ENCODE data around the gene CEP104. TPM values are rescaled to one million over a fixed set of nuclear protein-coding genes. Genes with fewer than 3 reads are reported as not detected.

CEP104 gene
- total RNA-seq, 8 experiments from 2014 or later = 12.2 to 26.5 (median 19.8) TPM

DNA sequence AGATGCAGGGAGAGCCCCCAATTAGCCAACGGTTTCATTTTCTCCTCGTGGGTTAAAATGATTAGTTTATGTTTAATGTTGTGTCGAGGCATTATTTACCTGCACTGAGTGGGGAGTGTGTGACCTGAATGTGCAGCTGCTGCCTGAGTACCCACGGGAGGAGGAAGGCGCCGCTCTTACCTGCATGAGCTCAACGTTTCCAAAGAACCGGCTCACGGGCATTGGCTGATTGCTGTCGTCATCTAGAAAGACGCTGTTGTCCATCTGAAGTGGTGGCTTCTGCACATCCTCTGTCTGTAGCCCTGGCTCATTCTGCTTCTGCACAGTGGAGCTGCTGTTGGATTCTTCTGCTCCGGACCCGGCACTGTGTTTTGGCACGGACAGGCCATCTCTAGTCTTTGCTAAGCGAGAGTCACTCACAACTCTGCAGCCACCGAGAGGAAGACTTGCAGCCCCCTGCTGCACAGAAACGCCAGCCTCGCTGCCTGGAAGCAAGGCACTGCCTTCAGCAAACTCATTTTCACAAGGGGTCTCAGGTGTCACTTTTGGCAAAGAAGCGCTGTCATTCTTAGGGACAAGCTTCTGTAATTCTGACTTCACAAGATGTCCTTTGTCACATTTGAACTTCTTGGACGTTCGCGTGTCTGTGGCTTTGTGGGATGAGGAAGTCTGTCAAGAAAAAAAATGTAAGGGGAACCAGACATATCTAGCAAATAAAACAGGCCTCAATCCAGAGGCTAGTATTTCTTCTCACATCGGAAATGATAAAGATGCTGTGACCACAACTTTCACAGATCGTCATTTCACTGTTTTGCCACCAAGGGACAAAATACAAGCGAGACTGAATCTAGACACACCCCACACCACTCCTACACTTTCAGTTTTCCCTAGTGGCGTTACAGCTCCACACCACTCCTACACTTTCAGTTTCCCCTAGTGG lies 33.6 kb upstream of the CEP104 start:
- WGBS, 10 experiments = 73 to 97% (median 86%) methylated on average over 1 to 24 of the region's 26 CpGs
- Histone ChIP-seq H3K27ac (no peak overlapping the region), H3K4me3 (no peak overlapping the region), H3K4me1 (replicated peaks in 1 of 2) (no peaks in the 10 kb centered on the region)
- ATAC-seq (replicated peaks in 6 of 8) = peak in 1 of 8 experiments; percentile 37
- in situ Hi-C loops (cut with MboI; ENCODE audit: low pct_unique_long_range_greater_than_20kb in 2 of 9, low sequenced_read_pairs in 9 of 9, unreplicated experiment in 9 of 9) = no loop called here

GRCh38 chr1:3889936-3890335 lies 32.9 kb upstream of the CEP104 start:
- H3K4me3 ChIP-seq = no peak overlapping the region
- no peak overlapping the region for H3K27ac ChIP-seq
- ATAC-seq (replicated peaks in 6 of 8) = peak in 1 of 8 experiments; percentile 31
- WGBS, 10 experiments = 60 to 100% (median 94%) methylated on average over 1 to 12 of the region's 14 CpGs; no CpG with 5 or more reads in 1 of the 10 experiments
- no peaks in the 10 kb centered on the region for H3K4me1 ChIP-seq (replicated peaks in 1 of 2)
- in situ Hi-C loops (cut with MboI; ENCODE audit: low pct_unique_long_range_greater_than_20kb in 2 of 9, low sequenced_read_pairs in 9 of 9, unreplicated experiment in 9 of 9) = no loop called here

DNA sequence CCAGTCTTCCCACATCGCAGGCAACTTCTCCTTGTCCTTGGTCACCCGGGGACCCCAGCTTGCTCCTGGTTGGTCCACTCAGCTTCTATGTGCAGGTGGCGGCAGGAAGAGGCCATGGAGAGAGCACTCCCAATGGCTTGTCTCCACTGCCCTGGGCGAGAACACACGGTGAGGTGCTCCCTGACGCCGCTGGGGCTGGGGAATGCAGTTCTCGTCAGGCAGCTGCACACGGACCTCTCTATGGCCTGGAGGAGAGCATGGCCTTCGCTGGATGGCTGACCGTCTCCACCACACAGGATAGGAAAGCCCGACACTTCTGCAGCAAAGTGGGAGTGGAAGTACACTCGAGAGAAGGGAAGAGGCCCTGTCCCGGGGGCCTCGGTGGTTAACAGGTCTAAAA lies 31.3 kb upstream of the CEP104 start:
- H3K4me3 ChIP-seq = no peak overlapping the region
- WGBS, 10 experiments = 80 to 100% (median 94%) methylated on average over 1 to 9 of the region's 15 CpGs; no CpG with 5 or more reads in 2 of the 10 experiments
- in situ Hi-C loops (cut with MboI; ENCODE audit: low pct_unique_long_range_greater_than_20kb in 2 of 9, low sequenced_read_pairs in 9 of 9, unreplicated experiment in 9 of 9) = no loop called here
- peak in 4 of 8 experiments; percentile 12 to 26 (median 20) for ATAC-seq (replicated peaks in 6 of 8)
- H3K4me1 ChIP-seq (replicated peaks in 1 of 2) = no peaks in the 10 kb centered on the region
- no peak overlapping the region for H3K27ac ChIP-seq

DNA sequence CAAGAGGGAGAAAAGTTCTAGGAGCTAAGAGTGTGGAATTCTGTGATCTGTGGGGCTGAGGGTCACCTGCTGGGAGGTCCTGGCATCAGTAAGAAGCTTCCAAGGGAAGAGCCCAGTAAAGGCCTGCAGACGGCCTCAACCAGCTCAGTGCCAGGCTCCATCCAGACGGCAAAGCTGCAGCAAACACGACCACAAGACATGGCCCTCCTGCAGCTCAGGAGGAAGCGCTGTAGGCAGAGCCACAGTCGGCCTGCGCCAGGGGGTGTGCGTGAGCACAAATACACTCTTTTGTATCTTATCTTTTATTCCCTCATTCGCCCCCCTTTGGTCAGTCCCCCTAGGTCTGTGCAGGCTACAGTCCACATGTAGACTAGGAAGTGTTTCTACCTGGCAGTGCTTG lies 29.7 kb upstream of the CEP104 start:
- peak in 2 of 8 experiments; percentile 4 to 8 for ATAC-seq (replicated peaks in 6 of 8)
- 40 to 100% (median 79%) methylated on average over 1 to 7 of the region's 8 CpGs; no CpG with 5 or more reads in 4 of the 10 experiments for WGBS, 10 experiments
- in situ Hi-C loops (cut with MboI; ENCODE audit: low pct_unique_long_range_greater_than_20kb in 2 of 9, low sequenced_read_pairs in 9 of 9, unreplicated experiment in 9 of 9) = no loop called here

GRCh38 chr1:3886106-3886670 lies 29.2 kb upstream of the CEP104 start:
- ATAC-seq (replicated peaks in 6 of 8) = peak in 1 of 8 experiments; percentile 19
- in situ Hi-C loops (cut with MboI; ENCODE audit: low pct_unique_long_range_greater_than_20kb in 2 of 9, low sequenced_read_pairs in 9 of 9, unreplicated experiment in 9 of 9) = no loop called here
- Histone ChIP-seq H3K27ac (no peak overlapping the region), H3K4me1 (replicated peaks in 1 of 2) (no peaks in the 10 kb centered on the region), H3K4me3 (no peak overlapping the region)
- 80 to 100% (median 94%) methylated on average over 1 to 7 of the region's 15 CpGs; no CpG with 5 or more reads in 3 of the 10 experiments for WGBS, 10 experiments

More for the DNA sequence above, 29.7 kb upstream of the CEP104 start:
- H3K4me3 ChIP-seq = no peak overlapping the region
- no peak overlapping the region for H3K27ac ChIP-seq
- H3K4me1 ChIP-seq (replicated peaks in 1 of 2) = no peaks in the 10 kb centered on the region

DNA sequence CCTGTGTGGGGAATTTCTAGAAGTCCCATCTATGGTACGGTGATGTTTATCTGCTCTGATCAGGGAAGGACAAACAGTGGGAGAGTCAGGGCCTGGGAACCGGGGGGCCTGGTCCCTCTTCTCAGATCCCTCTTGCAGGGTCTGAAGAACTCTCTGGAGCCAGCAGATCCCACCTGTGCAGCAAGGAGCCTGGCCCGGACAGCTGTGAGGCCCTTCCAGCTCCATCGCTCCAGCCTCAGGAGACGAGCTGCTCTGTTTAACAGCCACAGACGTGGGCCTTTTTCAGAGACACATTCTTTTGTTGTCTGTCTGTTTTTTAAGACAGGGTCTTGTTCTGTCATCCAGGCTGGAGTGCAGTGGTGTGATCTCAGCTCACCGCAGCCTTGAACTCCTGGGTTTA lies 28.6 kb upstream of the CEP104 start:
- Histone ChIP-seq H3K4me3 (no peak overlapping the region), H3K27ac (no peak overlapping the region), H3K4me1 (replicated peaks in 1 of 2) (no peaks in the 10 kb centered on the region)
- ATAC-seq (replicated peaks in 6 of 8) = no peak
- in situ Hi-C loops (cut with MboI; ENCODE audit: low pct_unique_long_range_greater_than_20kb in 2 of 9, low sequenced_read_pairs in 9 of 9, unreplicated experiment in 9 of 9) = no loop called here
- WGBS, 10 experiments = 70 to 100% (median 83%) methylated on average over 1 to 7 of the region's 7 CpGs; no CpG with 5 or more reads in 1 of the 10 experiments

GRCh38 chr1:3884966-3885365 lies 28.0 kb upstream of the CEP104 start:
- Histone ChIP-seq H3K27ac (no peak overlapping the region), H3K4me1 (replicated peaks in 1 of 2) (no peaks in the 10 kb centered on the region), H3K4me3 (no peak overlapping the region)
- in situ Hi-C loops (cut with MboI; ENCODE audit: low pct_unique_long_range_greater_than_20kb in 2 of 9, low sequenced_read_pairs in 9 of 9, unreplicated experiment in 9 of 9) = no loop called here
- ATAC-seq (replicated peaks in 6 of 8) = no peak
- WGBS, 10 experiments = 85 to 95% (median 90%) methylated on average over 4 to 13 of the region's 13 CpGs; no CpG with 5 or more reads in 1 of the 10 experiments

DNA sequence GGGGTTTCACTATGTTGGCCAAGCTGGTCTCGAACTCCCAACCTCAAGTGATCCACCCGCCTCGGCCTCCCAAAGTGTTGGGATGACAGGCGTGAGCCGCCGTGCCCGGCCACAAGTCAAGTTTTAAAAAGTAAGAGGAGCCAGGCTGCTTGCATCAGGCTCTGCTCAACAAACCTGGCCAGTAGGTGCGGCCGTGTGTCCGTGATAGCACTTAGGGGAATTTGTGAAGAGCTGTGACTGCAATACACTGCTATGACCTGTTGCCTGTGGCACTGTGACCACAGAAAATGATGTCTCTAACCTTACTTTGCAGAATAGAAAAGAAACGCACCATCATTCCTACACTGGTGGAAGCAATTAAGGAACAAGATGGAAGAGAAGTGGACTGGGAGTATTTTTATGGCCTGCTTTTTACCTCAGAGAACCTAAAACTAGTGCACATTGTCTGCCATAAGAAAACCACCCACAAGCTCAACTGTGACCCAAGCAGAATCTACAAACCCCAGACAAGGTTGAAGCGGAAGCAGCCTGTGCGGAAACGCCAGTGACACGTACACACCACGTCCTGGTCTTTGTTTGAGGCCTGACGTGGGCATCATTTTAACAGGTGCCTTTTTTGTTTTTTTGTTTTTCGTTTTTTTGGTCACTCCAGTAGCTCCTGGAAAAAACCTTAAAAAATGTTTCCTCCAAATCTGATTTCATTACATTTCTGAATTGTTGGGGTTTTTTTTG lies 26.3 kb upstream of the CEP104 start:
- no peak for ATAC-seq (replicated peaks in 6 of 8)
- H3K4me3 ChIP-seq = no peak overlapping the region
- in situ Hi-C loops (cut with MboI; ENCODE audit: low pct_unique_long_range_greater_than_20kb in 2 of 9, low sequenced_read_pairs in 9 of 9, unreplicated experiment in 9 of 9) = no loop called here
- WGBS, 10 experiments = 81 to 100% (median 96%) methylated on average over 2 to 18 of the region's 18 CpGs
- no peaks in the 10 kb centered on the region for H3K4me1 ChIP-seq (replicated peaks in 1 of 2)
- no peak overlapping the region for H3K27ac ChIP-seq

GRCh38 chr1:3881193-3881480 lies 24.1 kb upstream of the CEP104 start:
- ATAC-seq (replicated peaks in 6 of 8) = no peak
- in situ Hi-C loops (cut with MboI; ENCODE audit: low pct_unique_long_range_greater_than_20kb in 2 of 9, low sequenced_read_pairs in 9 of 9, unreplicated experiment in 9 of 9) = no loop called here
- Histone ChIP-seq H3K4me1 (replicated peaks in 1 of 2) (no peaks in the 10 kb centered on the region), H3K27ac (no peak overlapping the region), H3K4me3 (no peak overlapping the region)
- WGBS, 10 experiments = 60 to 100% (median 95%) methylated on average over 1 to 4 of the region's 5 CpGs; no CpG with 5 or more reads in 5 of the 10 experiments

DNA sequence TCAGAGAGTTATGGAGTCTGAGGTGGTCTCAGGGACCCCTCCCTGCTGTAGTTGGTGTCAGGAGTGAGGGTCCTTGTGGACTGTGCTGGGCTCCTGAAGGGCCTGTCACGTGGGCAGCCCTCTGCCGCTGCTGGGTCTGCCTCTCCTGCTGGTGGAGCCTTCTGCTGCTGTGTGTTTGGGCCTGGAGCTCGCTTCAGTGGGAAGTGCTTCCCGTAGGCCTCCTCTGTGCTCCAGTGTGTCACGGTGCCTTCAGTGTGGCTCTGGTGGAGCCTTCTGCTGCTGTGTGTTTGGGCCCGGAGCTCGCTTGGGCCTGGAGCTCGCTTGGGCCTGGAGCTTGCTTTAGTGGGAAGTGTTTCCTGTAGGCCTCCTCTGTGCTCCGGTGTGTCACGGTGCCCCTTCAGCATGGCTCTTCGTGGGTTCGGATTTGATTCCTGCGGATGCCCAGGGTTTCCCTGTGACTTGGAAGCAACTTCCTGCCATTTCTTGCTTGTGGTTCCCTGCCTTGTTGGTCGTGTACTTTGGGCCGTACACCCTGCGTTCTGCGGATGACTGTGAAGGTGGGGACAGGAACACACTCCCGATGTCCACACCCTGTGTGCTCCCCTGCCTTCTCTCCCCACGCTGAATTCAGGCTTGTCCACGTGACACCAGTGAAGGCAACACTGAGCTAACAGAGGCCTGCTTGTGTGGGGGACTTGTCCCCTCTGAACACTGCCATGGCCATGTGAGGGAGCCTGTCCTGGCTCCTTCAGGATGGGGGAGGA lies 23.6 kb upstream of the CEP104 start:
- Histone ChIP-seq H3K27ac (no peak overlapping the region), H3K4me1 (replicated peaks in 1 of 2) (no peaks in the 10 kb centered on the region), H3K4me3 (no peak overlapping the region)
- peak in 1 of 8 experiments; percentile 20 for ATAC-seq (replicated peaks in 6 of 8)
- WGBS, 10 experiments = 80 to 95% (median 86%) methylated on average over 4 to 19 of the region's 20 CpGs; no CpG with 5 or more reads in 4 of the 10 experiments
- in situ Hi-C loops (cut with MboI; ENCODE audit: low pct_unique_long_range_greater_than_20kb in 2 of 9, low sequenced_read_pairs in 9 of 9, unreplicated experiment in 9 of 9) = no loop called here

GRCh38 chr1:3879787-3880428 lies 22.9 kb upstream of the CEP104 start:
- Histone ChIP-seq H3K4me3 (no peak overlapping the region), H3K4me1 (replicated peaks in 1 of 2) (no peaks in the 10 kb centered on the region), H3K27ac (no peak overlapping the region)
- WGBS, 10 experiments = 42 to 100% (median 79%) methylated on average over 1 to 8 of the region's 9 CpGs; no CpG with 5 or more reads in 2 of the 10 experiments
- in situ Hi-C loops (cut with MboI; ENCODE audit: low pct_unique_long_range_greater_than_20kb in 2 of 9, low sequenced_read_pairs in 9 of 9, unreplicated experiment in 9 of 9) = no loop called here
- no peak for ATAC-seq (replicated peaks in 6 of 8)

- no peak overlapping the region for H3K27ac ChIP-seq
- ATAC-seq (replicated peaks in 6 of 8) = no peak
- H3K4me1 ChIP-seq (replicated peaks in 1 of 2) = no peaks in the 10 kb centered on the region
- whole genome bisulfite sequencing, 10 experiments = 80 to 100% (median 87%) methylated on average over 1 to 7 of the region's 7 CpGs; no CpG with 5 or more reads in 2 of the 10 experiments
- in situ Hi-C loops (cut with MboI; ENCODE audit: low pct_unique_long_range_greater_than_20kb in 2 of 9, low sequenced_read_pairs in 9 of 9, unreplicated experiment in 9 of 9) = no loop called here
- no peak overlapping the region for H3K4me3 ChIP-seq
Measured at GRCh38 chr1:3879099-3879498, 22.1 kb upstream of the CEP104 start.
